B cell (primary cell): ENCODE measurements around the gene PDCD11.

Source experiments
- CTCF ChIP-seq: fragments of 200-600 bp; IDR thresholded peaks from one replicate; pipeline ENCODE4 v1.8.0; 2022; ENCODE audit warnings: antibody characterized with exemption, mild to moderate bottlenecking
- EZH2 ChIP-seq: IDR thresholded peaks from 2 replicates; pipeline ENCODE4 v1.6.1; 2012; ENCODE audit warnings: borderline replicate concordance, low read depth, mild to moderate bottlenecking, moderate library complexity, low read length; ENCODE audit not compliant: insufficient read depth, poor library complexity, severe bottlenecking

- no peak for TF ChIP-seq CTCF
- no peak for TF ChIP-seq EZH2
Measured at GRCh38 chr10:103433858-103434257, 37.4 kb downstream of the PDCD11 start.
